Glutamatergic neuron (in vitro differentiated cells): Measurements from ENCODE around the gene TRMT44. TPM values are rescaled to one million over a fixed set of nuclear protein-coding genes. Genes with fewer than 3 reads are reported as not detected.

Source experiments
- DNase-seq: peaks from one replicate; pipeline ENCODE4 v3.0.0; 2022
- H3K27ac Mint-ChIP-seq: one replicate; pipeline ENCODE4 v1.8.0; 2020; ENCODE audit warnings: mild to moderate bottlenecking, mixed read lengths, inconsistent platforms; ENCODE audit not compliant: unreplicated experiment
- H3K27me3 Mint-ChIP-seq: one replicate; pipeline ENCODE4 v1.8.0; 2020; ENCODE audit warnings: mild to moderate bottlenecking, moderate library complexity, mixed read lengths, inconsistent platforms; ENCODE audit not compliant: unreplicated experiment
- H3K36me3 Mint-ChIP-seq: one replicate; pipeline ENCODE4 v1.8.0; 2020; ENCODE audit warnings: mild to moderate bottlenecking, mixed read lengths, inconsistent platforms; ENCODE audit not compliant: unreplicated experiment
- H3K4me1 Mint-ChIP-seq: one replicate; pipeline ENCODE4 v1.8.0; 2020; ENCODE audit warnings: mild to moderate bottlenecking, low read depth, mixed read lengths, inconsistent platforms; ENCODE audit not compliant: unreplicated experiment
- H3K4me3 Mint-ChIP-seq: one replicate; pipeline ENCODE4 v1.8.0; 2020; ENCODE audit warnings: mild to moderate bottlenecking, mixed read lengths, inconsistent platforms; ENCODE audit not compliant: unreplicated experiment
- H3K9me3 Mint-ChIP-seq: one replicate; pipeline ENCODE4 v1.8.0; 2020; ENCODE audit warnings: mild to moderate bottlenecking, moderate library complexity, mixed read lengths, inconsistent platforms; ENCODE audit not compliant: unreplicated experiment
- CTCF ChIP-seq: fragments of 200-600 bp; sonication (generic); IDR thresholded peaks from one replicate; pipeline ENCODE4 v1.5.0; 2021; ENCODE audit not compliant: partially characterized antibody, unreplicated experiment
- total RNA-seq: library from RNA; stranded (reverse); fragmentation: NEBNext Ultra II Directional; extraction: Animal tissue kit (Norgen Biotek cat#: 25700); gene quantifications from one replicate; pipeline ENCODE4 v1.2.1, GENCODE V29; 2021; ENCODE audit not compliant: unreplicated experiment

TRMT44 gene
- total RNA-seq, 1 donor from 2014 or later, result 23.3 TPM

DNA sequence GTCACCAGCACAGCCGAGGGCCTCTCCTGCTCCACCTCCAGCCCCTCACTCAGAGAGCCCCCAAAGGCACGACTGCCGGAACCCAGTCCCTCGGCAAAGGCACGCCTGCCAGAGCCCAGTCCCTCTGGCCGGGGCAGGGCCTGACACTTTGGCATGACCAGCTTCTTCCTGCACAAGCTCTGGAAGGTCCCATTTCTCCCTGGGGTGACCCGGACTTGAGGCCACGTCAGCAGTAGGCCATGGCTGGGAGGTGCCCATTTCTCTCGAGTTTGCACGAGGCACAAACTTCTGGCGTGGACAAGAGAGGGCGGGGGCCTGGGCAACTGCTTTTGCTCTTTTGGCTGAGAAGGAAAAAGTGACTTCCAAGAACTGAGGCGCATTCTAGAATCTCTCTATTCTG lies 77.4 kb downstream of the TRMT44 start:
- DNase-seq, result no peak
- H3K27ac Mint-ChIP-seq, result no peak overlapping the region
- TF ChIP-seq CTCF, result no peak
- no peak overlapping the region for H3K4me3 Mint-ChIP-seq
- peaks cover 17% of the 10 kb centered on the region for H3K36me3 Mint-ChIP-seq
- peaks cover 17% of the 10 kb centered on the region for H3K9me3 Mint-ChIP-seq
- peaks cover 4% of the 10 kb centered on the region for H3K27me3 Mint-ChIP-seq
- H3K4me1 Mint-ChIP-seq, result peaks cover 9% of the 10 kb centered on the region

DNA sequence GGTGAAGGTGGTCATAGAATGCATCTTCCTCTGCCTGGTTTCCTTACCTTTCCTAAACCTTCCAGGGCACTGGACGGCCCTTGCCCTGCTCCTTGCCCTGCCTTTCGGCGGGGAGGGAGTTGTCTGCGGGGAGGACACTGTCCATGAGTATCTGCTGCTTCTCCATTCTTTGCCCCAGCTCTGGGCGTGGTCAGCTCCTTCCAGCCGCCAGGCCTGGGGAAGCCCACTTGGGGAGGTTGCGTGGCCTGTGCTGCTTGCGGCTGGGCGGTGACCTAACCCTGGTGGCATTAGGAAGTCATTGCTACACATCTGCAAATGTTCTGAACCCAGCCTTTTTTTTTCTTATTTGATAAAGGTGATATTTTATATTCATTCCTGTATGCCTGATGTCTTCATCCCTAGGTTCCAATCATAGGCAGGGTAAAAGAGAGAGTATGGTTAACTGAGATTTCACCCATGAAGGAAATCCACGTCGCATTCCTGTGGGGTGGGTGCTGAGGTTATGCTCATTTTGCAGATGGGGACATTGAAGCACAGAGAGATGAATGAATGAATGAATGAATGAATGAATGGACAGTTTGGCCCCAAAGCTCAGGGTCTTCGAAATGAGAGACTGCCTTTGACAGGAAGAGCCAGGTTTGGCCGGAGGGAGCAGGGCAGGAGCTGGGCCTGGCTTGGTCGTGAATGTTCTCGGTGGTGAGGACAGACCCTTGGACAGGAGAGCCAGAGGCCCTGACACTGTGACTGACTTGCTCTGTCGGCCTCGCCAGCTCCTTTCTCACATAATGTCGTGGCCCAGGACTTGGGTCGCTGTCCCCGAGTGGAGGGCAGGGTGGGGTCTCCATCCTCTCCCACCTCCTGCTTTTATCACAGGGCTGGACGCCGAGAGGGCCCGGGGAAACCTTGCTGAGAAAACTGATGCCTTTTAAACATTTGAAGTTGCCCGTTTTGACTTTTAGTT lies 81.9 kb downstream of the TRMT44 start:
- no peak for TF ChIP-seq CTCF
- no peak overlapping the region for H3K4me3 Mint-ChIP-seq
- H3K27me3 Mint-ChIP-seq, result peaks cover 1% of the 10 kb centered on the region
- DNase-seq, result no peak
- H3K36me3 Mint-ChIP-seq, result peaks cover 8% of the 10 kb centered on the region
- H3K9me3 Mint-ChIP-seq, result peaks cover 5% of the 10 kb centered on the region
- H3K4me1 Mint-ChIP-seq, result peaks cover 3% of the 10 kb centered on the region
- no peak overlapping the region for H3K27ac Mint-ChIP-seq

GRCh38 chr4:8523175-8523574 lies 82.6 kb downstream of the TRMT44 start:
- Mint-ChIP-seq H3K4me1 (peaks cover 3% of the 10 kb centered on the region), H3K4me3 (no peak overlapping the region), H3K27ac (no peak overlapping the region), H3K9me3 (peaks cover 5% of the 10 kb centered on the region), H3K36me3 (peaks cover 8% of the 10 kb centered on the region), H3K27me3 (peaks cover 2% of the 10 kb centered on the region)
- DNase-seq, result no peak
- no peak for TF ChIP-seq CTCF

- Mint-ChIP-seq H3K36me3 (peaks cover 8% of the 10 kb centered on the region), H3K4me1 (peaks cover 3% of the 10 kb centered on the region), H3K27ac (no peak overlapping the region), H3K4me3 (no peak overlapping the region), H3K27me3 (peaks cover 2% of the 10 kb centered on the region), H3K9me3 (peaks cover 5% of the 10 kb centered on the region)
- no peak for DNase-seq
- TF ChIP-seq CTCF, result no peak
These were observed 83.2 kb downstream of the TRMT44 start for GRCh38 chr4:8523766-8524165.
